Endothelial cell of umbilical vein (primary cell): ENCODE data around the gene ANP32A.

Experiments used
- POLR2A ChIP-seq: IDR thresholded peaks from 2 replicates; pipeline ENCODE4 v1.6.1; 2012; ENCODE audit warnings: low read depth, mild to moderate bottlenecking, control low read depth, low read length
- TF ChIP-seq, protein P1 (sequence below), 2 donors: IDR thresholded peaks; 1 replicate in 1 of 2; 2 replicates in 1 of 2; pipeline ENCODE4 v1.5.1; 2011; ENCODE audit warnings: low read length in 2 of 2, mild to moderate bottlenecking in 2 of 2, moderate library complexity in 2 of 2, control low read depth in 1 of 2, inconsistent platforms in 1 of 2, low read depth in 1 of 2; ENCODE audit not compliant: insufficient read depth in 1 of 2; ENCODE audit errors: extremely low read depth in 1 of 2

- TF ChIP-seq, protein P1, sequence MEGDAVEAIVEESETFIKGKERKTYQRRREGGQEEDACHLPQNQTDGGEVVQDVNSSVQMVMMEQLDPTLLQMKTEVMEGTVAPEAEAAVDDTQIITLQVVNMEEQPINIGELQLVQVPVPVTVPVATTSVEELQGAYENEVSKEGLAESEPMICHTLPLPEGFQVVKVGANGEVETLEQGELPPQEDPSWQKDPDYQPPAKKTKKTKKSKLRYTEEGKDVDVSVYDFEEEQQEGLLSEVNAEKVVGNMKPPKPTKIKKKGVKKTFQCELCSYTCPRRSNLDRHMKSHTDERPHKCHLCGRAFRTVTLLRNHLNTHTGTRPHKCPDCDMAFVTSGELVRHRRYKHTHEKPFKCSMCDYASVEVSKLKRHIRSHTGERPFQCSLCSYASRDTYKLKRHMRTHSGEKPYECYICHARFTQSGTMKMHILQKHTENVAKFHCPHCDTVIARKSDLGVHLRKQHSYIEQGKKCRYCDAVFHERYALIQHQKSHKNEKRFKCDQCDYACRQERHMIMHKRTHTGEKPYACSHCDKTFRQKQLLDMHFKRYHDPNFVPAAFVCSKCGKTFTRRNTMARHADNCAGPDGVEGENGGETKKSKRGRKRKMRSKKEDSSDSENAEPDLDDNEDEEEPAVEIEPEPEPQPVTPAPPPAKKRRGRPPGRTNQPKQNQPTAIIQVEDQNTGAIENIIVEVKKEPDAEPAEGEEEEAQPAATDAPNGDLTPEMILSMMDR (IDR thresholded peaks at IDR 0.05; ENCODE audit: extremely low read depth in 1 of 2, insufficient read depth in 1 of 2, low read depth in 1 of 2, low read length in 2 of 2) = no peak
- TF ChIP-seq POLR2A = no peak
These were observed 77.4 kb downstream of the ANP32A start for GRCh38 chr15:68743256-68743655.
